Activated B cell treated with CpG ODN at 0.5 μM for 24 hours (primary cell): ENCODE data around the gene SH2D4B. TPM values are rescaled to one million over a fixed set of nuclear protein-coding genes. Genes with fewer than 3 reads are reported as not detected.

Source experiments
- ATAC-seq: fragments of 200-7000 bp; cut with Tn5 transposase; one replicate; pipeline ENCODE4 v1.10.0; 2021; ENCODE audit warnings: low read depth, mild to moderate bottlenecking, moderate library complexity
- CTCF ChIA-PET: fragments of 350-600 bp; sonication (Branson Sonifier 250); formaldehyde crosslinking; loops from one replicate; lab custom pipeline; 2021; ENCODE audit warnings: antibody characterized with exemption; lab: Charles Lee
- POLR2A ChIA-PET: fragments of 350-600 bp; sonication (Branson Sonifier 250); formaldehyde crosslinking; loops from one replicate; lab custom pipeline; 2021; ENCODE audit warnings: antibody characterized with exemption; lab: Charles Lee
- DNase-seq: peaks from one replicate; pipeline ENCODE4 v3.0.0; 2022
- H3K27ac Mint-ChIP-seq: one replicate; pipeline ENCODE4 v1.8.0; 2020; ENCODE audit warnings: mixed read lengths
- H3K27me3 Mint-ChIP-seq: one replicate; pipeline ENCODE4 v1.8.0; 2021; ENCODE audit warnings: mixed read lengths
- H3K36me3 Mint-ChIP-seq: one replicate; pipeline ENCODE4 v1.8.0; 2021; ENCODE audit warnings: low read depth, mixed read lengths
- H3K4me1 Mint-ChIP-seq: one replicate; pipeline ENCODE4 v1.8.0; 2021; ENCODE audit warnings: mixed read lengths
- H3K4me3 Mint-ChIP-seq: one replicate; pipeline ENCODE4 v1.8.0; 2020; ENCODE audit warnings: mild to moderate bottlenecking, mixed read lengths
- H3K9me3 Mint-ChIP-seq: one replicate; pipeline ENCODE4 v1.8.0; 2020; ENCODE audit warnings: mixed read lengths
- intact Hi-C: fragments of 100-400 bp; cut with micrococcal nuclease; formaldehyde crosslinking; loops from one replicate; pipeline ENCODE4 v1.15.1; 2024
- total RNA-seq: library from RNA; stranded (reverse); gene quantifications from 2 replicates; pipeline ENCODE4 v1.2.3, GENCODE V29; 2022
- TF ChIP-seq, protein P1 (sequence below): fragments of 200-600 bp; IDR thresholded peaks from one replicate; pipeline ENCODE4 v1.8.0; 2022; ENCODE audit warnings: antibody characterized with exemption, mild to moderate bottlenecking

Gene SH2D4B
- total RNA-seq, 1 donor from 2014 or later, result not detected

GRCh38 chr10:80588546-80588945, 50.8 kb downstream of the SH2D4B start:
- ChIA-PET POLR2A (interaction anchor here (0.8 kb wide), 1 partner anchor 136 kb away, joined by 3 read pairs; no protein-coding TSS in a partner anchor), CTCF (no interaction called here)
- Mint-ChIP-seq H3K9me3 (no peaks in the 10 kb centered on the region), H3K36me3 (no peaks in the 10 kb centered on the region), H3K4me3 (no peak overlapping the region), H3K4me1 (peaks cover 20% of the 10 kb centered on the region), H3K27me3 (no peaks in the 10 kb centered on the region), H3K27ac (no peak overlapping the region)
- TF ChIP-seq, protein P1, sequence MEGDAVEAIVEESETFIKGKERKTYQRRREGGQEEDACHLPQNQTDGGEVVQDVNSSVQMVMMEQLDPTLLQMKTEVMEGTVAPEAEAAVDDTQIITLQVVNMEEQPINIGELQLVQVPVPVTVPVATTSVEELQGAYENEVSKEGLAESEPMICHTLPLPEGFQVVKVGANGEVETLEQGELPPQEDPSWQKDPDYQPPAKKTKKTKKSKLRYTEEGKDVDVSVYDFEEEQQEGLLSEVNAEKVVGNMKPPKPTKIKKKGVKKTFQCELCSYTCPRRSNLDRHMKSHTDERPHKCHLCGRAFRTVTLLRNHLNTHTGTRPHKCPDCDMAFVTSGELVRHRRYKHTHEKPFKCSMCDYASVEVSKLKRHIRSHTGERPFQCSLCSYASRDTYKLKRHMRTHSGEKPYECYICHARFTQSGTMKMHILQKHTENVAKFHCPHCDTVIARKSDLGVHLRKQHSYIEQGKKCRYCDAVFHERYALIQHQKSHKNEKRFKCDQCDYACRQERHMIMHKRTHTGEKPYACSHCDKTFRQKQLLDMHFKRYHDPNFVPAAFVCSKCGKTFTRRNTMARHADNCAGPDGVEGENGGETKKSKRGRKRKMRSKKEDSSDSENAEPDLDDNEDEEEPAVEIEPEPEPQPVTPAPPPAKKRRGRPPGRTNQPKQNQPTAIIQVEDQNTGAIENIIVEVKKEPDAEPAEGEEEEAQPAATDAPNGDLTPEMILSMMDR, result no peak
- no peak for DNase-seq
- no peak for ATAC-seq
- intact Hi-C loops, result no loop called here

DNA sequence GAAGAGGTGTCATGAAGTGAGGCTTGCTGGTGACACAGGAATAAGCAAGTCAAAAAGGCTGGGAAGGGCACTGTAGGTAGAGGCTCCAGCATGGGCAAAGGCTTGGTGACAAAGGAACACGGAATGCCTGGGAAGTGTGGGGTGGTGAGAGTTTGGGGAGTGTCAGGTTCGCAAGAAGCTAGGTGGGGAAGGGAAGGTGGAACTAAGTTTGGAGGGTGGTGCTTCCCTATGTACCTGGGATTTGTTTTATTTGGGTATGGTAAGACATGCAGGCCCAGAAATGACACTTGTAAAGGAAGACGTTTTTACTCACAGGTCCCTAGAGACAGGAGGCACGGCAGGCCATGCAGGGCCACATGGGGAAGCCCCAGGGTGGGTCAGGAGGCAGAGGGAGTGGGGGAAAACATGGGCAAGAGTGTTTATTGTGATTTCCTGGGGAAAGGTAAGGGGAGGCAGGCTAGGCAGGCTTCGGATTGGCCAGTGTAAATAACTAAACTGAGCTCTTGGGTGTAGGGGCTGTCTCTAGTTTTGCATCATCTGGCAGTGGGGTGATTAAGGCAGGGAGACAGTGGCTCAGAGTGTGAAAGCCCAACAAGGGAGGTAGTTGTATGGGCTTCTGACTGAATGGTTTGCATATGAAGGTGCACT, 52.1 kb downstream of the SH2D4B start:
- Mint-ChIP-seq H3K27me3 (no peaks in the 10 kb centered on the region), H3K36me3 (no peaks in the 10 kb centered on the region)

DNA sequence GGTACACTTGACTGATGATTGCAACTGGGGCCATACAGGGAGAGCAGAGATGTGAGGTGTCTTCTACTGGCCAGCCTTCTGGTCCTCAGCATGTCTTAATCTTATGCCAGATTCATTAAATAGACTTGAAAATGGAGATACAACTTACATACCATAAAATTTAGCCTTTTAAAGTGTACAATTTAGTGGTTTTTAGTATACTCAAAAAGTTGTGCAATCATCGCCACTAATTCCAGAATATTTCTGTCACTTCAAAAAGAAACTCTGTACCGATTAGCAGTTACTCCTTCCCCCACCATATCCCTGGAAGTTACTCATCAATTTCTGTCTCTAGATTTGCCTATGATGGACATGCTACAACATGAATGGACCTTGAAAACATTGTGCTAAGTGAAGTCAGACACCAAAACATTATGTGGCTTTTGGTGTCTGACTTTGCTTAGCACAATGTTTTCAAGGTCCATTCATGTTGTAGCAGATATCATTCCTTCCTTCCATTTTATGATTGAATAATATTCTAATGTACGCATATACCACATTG, 53.0 kb downstream of the SH2D4B start:
- TF ChIP-seq, protein P1, result no peak
- no peaks in the 10 kb centered on the region for H3K27me3 Mint-ChIP-seq
- peaks cover 20% of the 10 kb centered on the region for H3K4me1 Mint-ChIP-seq
- ChIA-PET POLR2A (no interaction called here), CTCF (no interaction called here)
- H3K9me3 Mint-ChIP-seq, result no peaks in the 10 kb centered on the region
- H3K27ac Mint-ChIP-seq, result peak overlapping the region; percentile 81
- H3K4me3 Mint-ChIP-seq, result no peak overlapping the region
- no peaks in the 10 kb centered on the region for H3K36me3 Mint-ChIP-seq
- intact Hi-C loops, result loop anchor here (1.0 to 10.0 kb wide), 4 partner anchors 8 to 1146 kb away; partner anchors contain the start of gene ZCCHC24
- no peak for ATAC-seq
- DNase-seq, result no peak

More for the DNA sequence above, 52.1 kb downstream of the SH2D4B start:
- peak overlapping the region; percentile 24 for H3K4me3 Mint-ChIP-seq
- TF ChIP-seq, protein P1, result no peak
- DNase-seq, result peak; percentile 23
- H3K27ac Mint-ChIP-seq, result peak overlapping the region; percentile 81
- CTCF ChIA-PET, result no interaction called here
- peaks cover 20% of the 10 kb centered on the region for H3K4me1 Mint-ChIP-seq
- POLR2A ChIA-PET, result interaction anchor here (0.7 kb wide), 1 partner anchor 50 kb away, joined by 3 read pairs; no protein-coding TSS in a partner anchor
- H3K9me3 Mint-ChIP-seq, result no peaks in the 10 kb centered on the region
- peak; percentile 95 for ATAC-seq
- intact Hi-C loops, result loop anchor here (1.0 to 10.0 kb wide), 4 partner anchors 8 to 1145 kb away; partner anchors contain the start of gene ZCCHC24

DNA sequence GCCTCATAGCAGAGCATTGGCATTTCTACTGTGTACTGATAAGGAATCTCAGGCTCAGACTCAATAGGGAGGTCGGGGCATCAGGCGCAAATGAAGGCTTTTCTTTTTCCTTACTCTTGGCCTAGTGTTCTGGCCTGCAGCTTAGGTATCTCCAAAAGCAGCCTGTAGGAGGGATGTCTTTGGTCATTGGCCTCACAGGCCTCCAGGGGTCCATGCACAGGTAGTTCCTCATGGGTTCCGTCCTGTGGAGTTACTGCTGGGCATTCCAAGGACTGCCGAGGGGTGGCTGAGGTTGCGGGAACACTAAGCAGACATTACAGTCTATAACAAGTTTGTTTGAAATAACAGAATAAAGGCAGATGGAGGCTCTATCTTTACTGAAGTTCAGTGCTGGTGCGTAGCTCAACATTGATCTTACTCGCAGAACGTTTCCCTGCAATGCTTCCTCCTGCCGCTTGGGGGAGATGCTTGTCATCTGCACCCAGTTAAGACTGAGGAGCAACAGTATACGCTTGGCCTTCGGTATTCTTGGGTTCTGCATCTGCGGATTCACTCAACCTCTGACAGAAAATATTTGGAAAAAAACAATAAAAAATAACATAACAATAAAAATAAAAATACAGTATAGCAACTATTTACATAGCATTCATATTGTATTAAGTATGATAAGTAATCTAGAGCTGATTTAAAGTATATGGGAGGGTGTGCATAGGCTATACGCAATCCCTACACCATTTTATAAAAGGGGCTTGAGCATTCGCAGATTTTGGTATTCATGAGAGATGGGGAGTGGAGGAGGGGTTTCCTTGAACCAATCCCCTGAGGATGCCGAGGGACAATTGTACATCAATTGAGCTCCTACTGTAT, 58.9 kb downstream of the SH2D4B start:
- Mint-ChIP-seq H3K27ac (no peak overlapping the region), H3K4me1 (peaks cover 29% of the 10 kb centered on the region), H3K9me3 (no peaks in the 10 kb centered on the region), H3K27me3 (no peaks in the 10 kb centered on the region), H3K36me3 (no peaks in the 10 kb centered on the region), H3K4me3 (no peak overlapping the region)
- ATAC-seq (peak; percentile 50), DNase-seq (no peak)
- intact Hi-C loops, result loop anchor here (5.0 to 10.0 kb wide), 3 partner anchors 66 to 1152 kb away; partner anchors contain the start of gene ZCCHC24
- TF ChIP-seq, protein P1, result no peak
- ChIA-PET POLR2A (no interaction called here), CTCF (interaction anchor here (0.9 to 1.3 kb wide), 5 partner anchors 22 to 214 kb away, joined by 3 to 5 read pairs (median 4); no protein-coding TSS in a partner anchor)
